ENCODE measurements around the gene CLCA1.

The CLCA1 gene

GRCh38 chr1:86522240-86522639 lies 53.5 kb downstream of the CLCA1 start:
- DNase-seq (ENCODE audit: low read depth), result no peak
- no peak overlapping the region for H3K4me3 ChIP-seq (ENCODE audit: low read depth, low read length)
- TF ChIP-seq POLR2A (IDR thresholded peaks at IDR 0.05; ENCODE audit: extremely low read depth, insufficient read length) (no peak), MYC (IDR thresholded peaks at IDR 0.05; ENCODE audit: low read depth, low read length) (no peak), MAX (IDR thresholded peaks at IDR 0.05; ENCODE audit: low read depth, low read length) (no peak)
- TF ChIP-seq, protein P1, sequence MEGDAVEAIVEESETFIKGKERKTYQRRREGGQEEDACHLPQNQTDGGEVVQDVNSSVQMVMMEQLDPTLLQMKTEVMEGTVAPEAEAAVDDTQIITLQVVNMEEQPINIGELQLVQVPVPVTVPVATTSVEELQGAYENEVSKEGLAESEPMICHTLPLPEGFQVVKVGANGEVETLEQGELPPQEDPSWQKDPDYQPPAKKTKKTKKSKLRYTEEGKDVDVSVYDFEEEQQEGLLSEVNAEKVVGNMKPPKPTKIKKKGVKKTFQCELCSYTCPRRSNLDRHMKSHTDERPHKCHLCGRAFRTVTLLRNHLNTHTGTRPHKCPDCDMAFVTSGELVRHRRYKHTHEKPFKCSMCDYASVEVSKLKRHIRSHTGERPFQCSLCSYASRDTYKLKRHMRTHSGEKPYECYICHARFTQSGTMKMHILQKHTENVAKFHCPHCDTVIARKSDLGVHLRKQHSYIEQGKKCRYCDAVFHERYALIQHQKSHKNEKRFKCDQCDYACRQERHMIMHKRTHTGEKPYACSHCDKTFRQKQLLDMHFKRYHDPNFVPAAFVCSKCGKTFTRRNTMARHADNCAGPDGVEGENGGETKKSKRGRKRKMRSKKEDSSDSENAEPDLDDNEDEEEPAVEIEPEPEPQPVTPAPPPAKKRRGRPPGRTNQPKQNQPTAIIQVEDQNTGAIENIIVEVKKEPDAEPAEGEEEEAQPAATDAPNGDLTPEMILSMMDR (IDR thresholded peaks at IDR 0.05; ENCODE audit: low read depth, low read length), result no peak

DNA sequence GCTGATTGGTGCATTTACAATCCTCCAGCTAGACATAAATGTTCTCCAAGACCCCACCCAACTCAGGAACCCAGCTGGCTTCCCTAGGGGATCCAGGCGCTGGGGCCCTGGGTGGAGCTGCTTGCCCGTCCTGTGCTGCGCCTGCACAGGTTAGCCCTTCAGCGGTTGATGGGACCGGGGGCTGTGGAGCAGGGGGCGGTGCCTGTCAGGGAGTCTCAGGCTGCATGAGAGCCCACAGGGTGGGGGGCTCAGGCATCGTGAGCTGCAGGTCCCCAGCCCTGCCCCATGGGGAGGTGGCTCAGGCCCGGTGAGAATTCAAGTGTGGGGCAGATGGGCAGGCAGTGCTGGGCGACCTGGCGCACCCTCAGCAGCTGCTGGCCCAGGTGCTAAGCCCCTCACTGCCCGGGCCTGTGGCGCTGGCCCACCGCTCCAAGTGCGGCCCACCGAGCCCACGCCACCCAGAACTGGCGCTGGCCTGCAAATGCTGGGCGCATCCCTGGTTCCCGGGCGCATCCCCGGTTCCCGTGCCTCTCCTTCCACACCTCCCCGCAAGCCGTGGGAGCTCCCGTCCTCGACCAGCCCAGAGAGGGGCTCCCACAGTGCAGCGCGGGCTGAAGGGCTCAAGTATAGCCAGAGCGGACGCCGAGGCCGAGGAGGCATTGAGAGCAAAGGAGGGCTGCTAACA lies 55.1 kb downstream of the CLCA1 start:
- H3K4me3 ChIP-seq (ENCODE audit: low read depth, low read length), result no peak overlapping the region
- DNase-seq (ENCODE audit: low read depth), result no peak
- TF ChIP-seq MAX (IDR thresholded peaks at IDR 0.05; ENCODE audit: low read depth, low read length) (no peak), MYC (IDR thresholded peaks at IDR 0.05; ENCODE audit: low read depth, low read length) (no peak)
- TF ChIP-seq, protein P1 (IDR thresholded peaks at IDR 0.05; ENCODE audit: low read depth, low read length), result no peak

- TF ChIP-seq POLR2A (IDR thresholded peaks at IDR 0.05; ENCODE audit: extremely low read depth, insufficient read length), result no peak
- no peak for TF ChIP-seq MAX (IDR thresholded peaks at IDR 0.05; ENCODE audit: low read depth, low read length)
- TF ChIP-seq, protein P1 (IDR thresholded peaks at IDR 0.05; ENCODE audit: low read depth, low read length), result no peak
- TF ChIP-seq MYC (IDR thresholded peaks at IDR 0.05; ENCODE audit: low read depth, low read length), result no peak
- no peak for DNase-seq (ENCODE audit: low read depth)
- no peak overlapping the region for H3K4me3 ChIP-seq (ENCODE audit: low read depth, low read length)
Observed at GRCh38 chr1:86527306-86527705, 58.6 kb downstream of the CLCA1 start.

DNA sequence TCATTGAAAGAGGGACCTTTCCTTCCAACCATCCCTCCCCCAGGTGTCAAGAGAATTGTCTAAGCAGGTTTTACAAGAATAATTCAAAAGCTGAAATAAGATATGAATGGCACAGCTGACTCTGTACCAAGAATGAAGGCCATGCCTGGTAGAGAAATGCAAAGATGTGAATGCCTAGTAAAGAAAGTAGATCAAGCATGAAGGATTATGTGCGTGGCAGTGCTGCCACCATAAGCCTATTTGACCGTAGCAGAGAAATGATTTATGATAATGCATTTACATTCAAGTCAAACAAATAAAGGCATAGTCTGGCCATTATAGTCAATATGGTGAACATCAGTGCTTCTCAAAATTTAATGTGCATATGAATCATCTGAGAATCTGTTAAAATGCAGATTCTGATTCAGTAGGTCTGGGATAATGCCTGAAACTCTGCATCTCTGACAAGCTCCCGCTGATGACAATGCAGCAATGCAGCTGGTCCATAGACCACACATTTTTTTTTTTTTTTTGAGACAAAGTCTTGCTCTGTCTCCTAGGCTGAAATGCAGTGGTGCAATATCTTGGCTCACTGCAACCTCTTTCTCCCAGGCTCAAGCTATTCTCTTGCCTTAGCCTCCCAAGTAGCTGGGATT lies 61.6 kb downstream of the CLCA1 start:
- no peak for DNase-seq (ENCODE audit: low read depth)
- no peak overlapping the region for H3K4me3 ChIP-seq (ENCODE audit: low read depth, low read length)
- TF ChIP-seq MAX (IDR thresholded peaks at IDR 0.05; ENCODE audit: low read depth, low read length), result no peak
- TF ChIP-seq POLR2A (IDR thresholded peaks at IDR 0.05; ENCODE audit: extremely low read depth, insufficient read length), result no peak
- TF ChIP-seq MYC (IDR thresholded peaks at IDR 0.05; ENCODE audit: low read depth, low read length), result no peak
- TF ChIP-seq, protein P1 (IDR thresholded peaks at IDR 0.05; ENCODE audit: low read depth, low read length), result no peak

DNA sequence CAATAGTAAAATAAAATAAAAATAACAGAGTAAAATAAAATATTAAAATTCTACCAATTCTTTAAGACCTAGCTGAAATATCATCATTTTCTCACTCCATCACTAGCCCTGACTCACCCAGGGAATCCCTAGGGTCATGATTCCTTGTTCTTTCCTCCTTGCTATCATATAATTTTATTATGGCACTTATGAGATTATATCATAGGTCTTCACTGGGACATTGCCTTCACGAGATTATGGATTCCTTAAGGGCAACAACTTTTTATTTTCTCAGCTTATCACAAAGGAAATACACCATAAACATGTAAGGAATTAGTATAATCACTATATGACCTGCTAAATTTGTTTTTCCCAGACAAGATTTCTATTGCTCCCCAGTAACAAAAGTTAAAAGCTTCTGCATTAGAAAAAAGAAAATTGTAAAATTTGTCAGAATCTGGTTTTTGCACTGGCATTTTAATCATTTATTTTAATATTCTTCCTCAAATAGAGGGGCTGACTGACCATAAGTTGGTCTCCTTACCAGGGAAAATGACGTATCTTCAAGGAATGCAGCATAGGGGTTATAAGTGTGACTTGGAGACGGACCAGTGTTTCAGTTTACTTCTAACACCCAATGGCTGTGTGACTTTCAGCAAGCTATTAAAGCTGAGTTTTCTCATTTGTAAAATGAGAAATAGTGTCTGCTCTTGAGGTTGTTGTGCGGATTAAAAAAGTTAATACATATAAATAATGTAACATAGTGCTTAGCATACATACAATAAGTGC lies 69.4 kb downstream of the CLCA1 start:
- TF ChIP-seq MAX (IDR thresholded peaks at IDR 0.05; ENCODE audit: low read depth, low read length) (no peak), MYC (IDR thresholded peaks at IDR 0.05; ENCODE audit: low read depth, low read length) (no peak), POLR2A (IDR thresholded peaks at IDR 0.05; ENCODE audit: extremely low read depth, insufficient read length) (no peak)
- TF ChIP-seq, protein P1 (IDR thresholded peaks at IDR 0.05; ENCODE audit: low read depth, low read length), result no peak
- DNase-seq (ENCODE audit: low read depth), result no peak

More for the DNA sequence above, 69.4 kb downstream of the CLCA1 start:
- no peak overlapping the region for H3K4me3 ChIP-seq (ENCODE audit: low read depth, low read length)
